GM23338 (cell line): ENCODE results near the gene PSMB8. TPM values are rescaled to one million over a fixed set of nuclear protein-coding genes. Genes with fewer than 3 reads are reported as not detected.

Experiments used
- ATAC-seq: fragments of 200-7000 bp; cut with Tn5 transposase; 3 replicates; pipeline ENCODE4 v1.9.1; 2020
- DNase-seq: peaks from one replicate; pipeline ENCODE4 v3.0.0-alpha.2; 2015; ENCODE audit warnings: low spot score
- H2AFZ ChIP-seq: fragments of 200-600 bp; sonication (generic); 2 replicates; pipeline ENCODE4 v1.8.0; 2016; ENCODE audit warnings: antibody characterized with exemption, mild to moderate bottlenecking, moderate library complexity
- H3F3A ChIP-seq: fragments of 200-600 bp; sonication (generic); replicated peaks from 2 replicates; pipeline ENCODE4 v1.8.0; 2017; ENCODE audit warnings: antibody characterized with exemption, mixed run types, low read depth
- H3K27ac ChIP-seq: fragments of 200-600 bp; sonication (generic); 2 replicates; pipeline ENCODE4 v1.6.1; 2016; ENCODE audit warnings: low read depth
- H3K27me3 ChIP-seq: fragments of 200-600 bp; sonication (generic); 2 replicates; pipeline ENCODE4 v1.8.0; 2016; ENCODE audit warnings: mild to moderate bottlenecking, mixed run types, moderate library complexity; ENCODE audit not compliant: insufficient read depth
- H3K36me3 ChIP-seq: fragments of 200-600 bp; sonication (generic); 2 replicates; pipeline ENCODE4 v1.8.0; 2016; ENCODE audit warnings: mild to moderate bottlenecking; ENCODE audit not compliant: insufficient read depth
- H3K4me1 ChIP-seq: fragments of 200-600 bp; sonication (generic); 2 replicates; pipeline ENCODE4 v1.8.0; 2016; ENCODE audit warnings: mild to moderate bottlenecking, moderate library complexity; ENCODE audit not compliant: insufficient read depth
- H3K4me2 ChIP-seq: fragments of 200-600 bp; sonication (generic); 2 replicates; pipeline ENCODE4 v1.7.1; 2017; ENCODE audit warnings: mixed run types
- H3K4me3 ChIP-seq: fragments of 200-600 bp; sonication (generic); 2 replicates; pipeline ENCODE4 v1.6.1; 2016; ENCODE audit warnings: mixed run types
- H3K79me2 ChIP-seq: fragments of 200-600 bp; sonication (generic); replicated peaks from 2 replicates; pipeline ENCODE4 v1.8.0; 2017; ENCODE audit warnings: mild to moderate bottlenecking; ENCODE audit not compliant: insufficient read depth
- H3K9me2 ChIP-seq: fragments of 200-600 bp; sonication (generic); 2 replicates; pipeline ENCODE4 v1.8.0; 2017; ENCODE audit not compliant: insufficient read depth
- H4K20me1 ChIP-seq: fragments of 200-600 bp; sonication (generic); replicated peaks from 2 replicates; pipeline ENCODE4 v1.8.0; 2017; ENCODE audit warnings: mild to moderate bottlenecking; ENCODE audit not compliant: insufficient read depth
- H3K27ac Mint-ChIP-seq: 2 replicates; pipeline ENCODE4 v1.8.0; 2020; ENCODE audit warnings: inconsistent platforms, mild to moderate bottlenecking, moderate library complexity, mixed read lengths
- H3K27me3 Mint-ChIP-seq: 3 replicates; pipeline ENCODE4 v1.8.0; 2022; ENCODE audit warnings: low read depth, mild to moderate bottlenecking, moderate library complexity, mixed read lengths, inconsistent platforms; ENCODE audit not compliant: insufficient read depth, poor library complexity
- H3K36me3 Mint-ChIP-seq: 3 replicates; pipeline ENCODE4 v1.8.0; 2021; ENCODE audit warnings: low read depth, mild to moderate bottlenecking, inconsistent platforms, moderate library complexity, mixed read lengths
- H3K4me1 Mint-ChIP-seq: 3 replicates; pipeline ENCODE4 v1.8.0; 2020; ENCODE audit warnings: mild to moderate bottlenecking, inconsistent platforms, mixed read lengths
- H3K4me3 Mint-ChIP-seq: 3 replicates; pipeline ENCODE4 v1.8.0; 2021; ENCODE audit warnings: moderate library complexity, mild to moderate bottlenecking, inconsistent platforms, mixed read lengths
- H3K9me3 Mint-ChIP-seq: 3 replicates; pipeline ENCODE4 v1.8.0; 2020; ENCODE audit warnings: moderate library complexity, mild to moderate bottlenecking, inconsistent platforms, mixed read lengths
- CREB1 ChIP-seq: fragments of 250-450 bp; sonication (Bioruptor Pico); IDR thresholded peaks from 2 replicates; pipeline ENCODE4 v1.5.0; 2020; ENCODE audit warnings: low read depth, mild to moderate bottlenecking, moderate library complexity
- CTCF ChIP-seq, 2 experiments: fragments of 200-600 bp in 1 of 2; sonication (generic) in 1 of 2; conservative IDR thresholded peaks; 2 replicates each; pipeline versions ENCODE4 v1.5.1 to v1.6.1; 2016 to 2017; ENCODE audit warnings: antibody characterized with exemption in 2 of 2, low read depth in 2 of 2, mild to moderate bottlenecking in 2 of 2, moderate library complexity in 1 of 2
- ETS1 ChIP-seq: IDR thresholded peaks from 2 replicates; pipeline ENCODE4 v1.6.1; 2016; ENCODE audit warnings: antibody characterized with exemption
- EZH2 ChIP-seq: fragments of 200-600 bp; sonication (generic); IDR thresholded peaks from one replicate; pipeline ENCODE4 v1.8.0; 2017; ENCODE audit warnings: antibody characterized with exemption, mild to moderate bottlenecking, low read depth; ENCODE audit not compliant: unreplicated experiment
- EZH2phosphoT487 ChIP-seq: fragments of 200-600 bp; sonication (generic); IDR thresholded peaks from one replicate; pipeline ENCODE4 v1.8.1; 2018; ENCODE audit warnings: antibody characterized with exemption; ENCODE audit not compliant: unreplicated experiment
- JUNB ChIP-seq: IDR thresholded peaks from one replicate; pipeline ENCODE4 v1.6.1; 2016; ENCODE audit warnings: antibody characterized with exemption; ENCODE audit not compliant: unreplicated experiment
- NANOG ChIP-seq: IDR thresholded peaks from 2 replicates; pipeline ENCODE4 v1.6.1; 2016; ENCODE audit warnings: antibody characterized with exemption, borderline replicate concordance
- REST ChIP-seq: IDR thresholded peaks from one replicate; pipeline ENCODE4 v1.6.1; 2018; ENCODE audit warnings: antibody characterized with exemption; ENCODE audit not compliant: unreplicated experiment
- ZNF114 ChIP-seq: fragments of 250-450 bp; sonication (Bioruptor Pico); IDR thresholded peaks from 2 replicates; pipeline ENCODE4 v1.5.0; 2020; ENCODE audit warnings: mild to moderate bottlenecking, moderate library complexity
- ZNF331 ChIP-seq: fragments of 250-450 bp; sonication (Bioruptor Pico); IDR thresholded peaks from 2 replicates; pipeline ENCODE4 v1.5.0; 2020; ENCODE audit warnings: low read depth, mild to moderate bottlenecking, moderate library complexity
- polyA plus RNA-seq: library from polyadenylated mRNA; unstranded; fragments of >200 nt; fragmentation: Nextera tagmentation; extraction: Ambion mirVana; gene quantifications from 2 replicates; pipeline ENCODE4 v1.2.1, GENCODE V29; 2016
- total RNA-seq: library from RNA; depleted of rRNA; stranded (reverse); fragments of >200 nt; shearing (Covaris generic); gene quantifications from 2 replicates; pipeline ENCODE4 v1.2.3, GENCODE V29; 2014

Gene PSMB8
- total and polyA plus RNA-seq, 2 experiments from 2014 or later: 16.5 to 27.6 TPM

- Histone ChIP-seq H3K4me1 (no peaks in the 10 kb centered on the region), H3K27ac (no peak overlapping the region), H3K4me2 (no peak overlapping the region), H3K9me2 (no peaks in the 10 kb centered on the region), H3K27me3 (no peaks in the 10 kb centered on the region), H3F3A (no peaks in the 10 kb centered on the region), H3K4me3 (no peak overlapping the region), H3K79me2 (no peaks in the 10 kb centered on the region), H3K36me3 (0 out of 2 replicates have a peak, but pooled peaks cover 3% of the 10 kb centered on the region), H4K20me1 (0 out of 2 replicates have a peak, but pooled peaks cover 6% of the 10 kb centered on the region), H2AFZ (no peak overlapping the region)
- Mint-ChIP-seq H3K9me3 (no peaks in the 10 kb centered on the region), H3K36me3 (peaks cover 9% of the 10 kb centered on the region; the same call in 2 of the 3 replicates), H3K4me3 (no peak overlapping the region), H3K27ac (no peak overlapping the region), H3K4me1 (peaks cover 11% of the 10 kb centered on the region; the same call in 2 of the 3 replicates), H3K27me3 (no peaks in the 10 kb centered on the region)
- DNase-seq (no peak), ATAC-seq (no peak)
- TF ChIP-seq CREB1 (CRISPR knock-in tag): no peak
- no peak for TF ChIP-seq JUNB
- TF ChIP-seq ZNF114 (CRISPR knock-in tag): no peak
- no peak for TF ChIP-seq REST
These were observed 13.8 kb downstream of the PSMB8 start for GRCh38 chr6:32830017-32830416.

DNA sequence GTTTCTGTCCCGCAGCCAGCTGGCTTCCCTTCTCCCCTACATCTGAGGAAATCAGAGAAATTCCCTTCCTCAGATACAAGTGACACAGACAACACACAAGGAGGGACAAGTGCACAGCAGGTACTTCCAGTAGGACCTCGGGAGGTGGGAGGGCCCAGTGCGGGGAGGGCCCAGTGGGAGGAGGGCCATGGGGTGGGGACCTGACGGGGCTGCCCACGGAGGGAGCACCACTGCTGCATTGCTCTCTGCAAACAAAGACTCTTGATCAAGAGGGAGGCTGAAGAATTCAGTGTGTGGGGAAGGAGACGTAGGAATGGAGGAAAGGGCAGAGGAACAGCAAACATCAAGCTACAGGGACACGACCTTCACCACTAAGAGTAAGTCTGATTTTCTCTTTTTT, 14.4 kb downstream of the PSMB8 start:
- Histone ChIP-seq H3K36me3 (0 out of 2 replicates have a peak, but pooled peaks cover 3% of the 10 kb centered on the region), H3K4me2 (no peak overlapping the region), H3K27ac (no peak overlapping the region), H3K79me2 (no peaks in the 10 kb centered on the region), H3K27me3 (no peaks in the 10 kb centered on the region), H4K20me1 (0 out of 2 replicates have a peak, but pooled peaks cover 6% of the 10 kb centered on the region), H3K4me3 (no peak overlapping the region), H3F3A (no peaks in the 10 kb centered on the region), H3K9me2 (no peaks in the 10 kb centered on the region), H2AFZ (no peak overlapping the region), H3K4me1 (no peaks in the 10 kb centered on the region)
- H3K4me3 Mint-ChIP-seq: no peak overlapping the region
- DNase-seq: no peak
- peaks cover 9% of the 10 kb centered on the region; the same call in 2 of the 3 replicates for H3K36me3 Mint-ChIP-seq
- H3K27ac Mint-ChIP-seq: no peak overlapping the region
- H3K4me1 Mint-ChIP-seq: peaks cover 11% of the 10 kb centered on the region; the same call in 2 of the 3 replicates
- ATAC-seq: no peak
- H3K9me3 Mint-ChIP-seq: no peaks in the 10 kb centered on the region
- H3K27me3 Mint-ChIP-seq: no peaks in the 10 kb centered on the region
- TF ChIP-seq JUNB (no peak), REST (no peak), NANOG (no peak), CTCF (conservative IDR thresholded peaks at IDR 0.05; ENCODE audit: low read depth in 2 of 2) (no peak), ZNF331 (no peak), ZNF114 (CRISPR knock-in tag) (no peak), EZH2 (no peak), ETS1 (no peak), EZH2phosphoT487 (no peak), CREB1 (CRISPR knock-in tag) (no peak)
